Ecto neural progenitor cell (in vitro differentiated cells): ENCODE data around the gene EXOSC7.

Source experiments
- DNase-seq: peaks from one replicate; pipeline ENCODE4 v3.0.0-alpha.2; 2018; ENCODE audit warnings: low spot score

Gene EXOSC7

DNA sequence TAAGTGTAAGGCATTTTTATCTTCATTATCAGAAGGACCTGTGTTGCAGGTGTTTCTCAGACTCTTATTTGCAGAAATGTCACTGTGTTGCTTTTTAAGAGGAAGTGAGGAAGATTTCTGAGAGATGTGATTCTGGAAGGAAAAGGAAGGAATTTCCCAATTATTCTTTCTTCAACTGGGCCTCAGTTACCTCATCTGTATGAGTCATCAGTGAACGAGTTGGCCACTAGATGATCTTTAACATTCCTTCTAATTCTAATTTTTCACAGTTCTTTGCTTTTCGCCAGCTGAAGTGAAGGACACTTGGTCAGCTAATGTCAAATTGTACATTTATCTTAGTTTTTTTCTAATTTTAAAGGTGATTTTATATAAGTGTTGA is 79.0 kb downstream of the EXOSC7 start:
- DNase-seq: no peak

DNA sequence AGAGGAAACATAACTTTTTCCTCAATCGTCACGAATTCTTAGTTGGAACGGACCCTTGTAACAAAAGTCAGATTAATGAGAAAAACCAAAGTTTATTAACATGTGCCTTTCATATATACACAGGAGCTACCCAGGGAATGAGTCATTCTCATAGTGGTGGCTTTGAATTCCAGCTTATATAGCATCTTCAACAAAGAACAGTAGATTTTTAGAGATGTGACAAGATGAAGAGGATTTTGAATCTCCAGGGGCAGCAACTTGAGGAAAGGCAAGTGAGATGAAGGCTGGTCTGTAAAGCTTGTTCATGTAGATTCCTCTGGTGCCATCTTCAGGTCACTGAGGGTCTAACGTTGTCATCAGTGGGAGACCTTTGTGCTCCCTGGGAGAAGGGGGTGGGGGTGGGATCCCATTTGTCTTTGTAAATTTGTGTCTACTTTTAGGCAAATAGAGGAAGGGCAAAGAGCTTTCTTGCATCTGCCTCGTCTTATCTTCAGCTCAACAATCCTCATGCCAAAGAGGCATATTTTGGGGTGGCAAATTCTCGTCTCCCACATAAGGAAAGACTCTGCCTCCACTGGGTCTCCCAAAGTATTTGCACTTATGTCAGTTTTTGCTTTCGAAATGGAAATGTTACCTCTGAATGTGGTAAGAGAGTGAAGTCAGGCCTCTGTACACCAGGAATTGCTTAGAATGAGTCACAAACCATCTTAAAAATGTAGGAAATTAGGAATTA is 79.5 kb downstream of the EXOSC7 start:
- DNase-seq: no peak

DNA sequence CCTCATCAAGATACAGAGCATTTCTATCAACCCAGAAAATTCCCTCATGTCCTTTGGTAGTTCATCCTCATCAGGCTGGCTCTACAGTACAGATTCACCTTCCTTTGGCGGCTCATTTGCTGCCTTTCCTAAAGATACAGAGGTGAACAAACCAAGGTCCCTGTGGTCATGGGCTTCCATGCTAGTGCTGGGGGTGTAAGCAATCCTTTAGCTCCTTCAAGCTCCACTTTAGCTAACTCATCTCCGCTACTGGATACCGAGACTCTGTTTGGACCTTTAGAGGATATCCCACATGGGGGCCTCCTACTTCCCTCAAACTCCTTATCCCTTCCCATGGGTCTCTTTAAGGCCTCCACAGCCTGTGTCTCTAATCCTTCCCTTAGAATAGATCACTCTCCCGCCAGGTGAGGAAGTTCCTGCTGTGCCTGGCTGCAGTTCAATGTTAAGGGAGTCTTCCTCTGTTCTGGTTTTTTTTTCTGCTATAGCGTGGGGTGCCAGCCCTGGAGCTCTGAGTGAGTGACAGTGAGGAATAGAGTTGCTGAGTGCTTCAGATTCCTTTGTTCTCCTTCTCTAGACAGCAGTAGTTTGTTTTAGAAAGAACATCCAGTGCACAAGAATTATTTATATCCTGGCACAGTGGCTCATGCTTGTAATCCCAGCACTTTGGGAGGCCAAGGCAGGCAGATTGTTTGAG is 80.7 kb downstream of the EXOSC7 start:
- DNase-seq: no peak

DNA sequence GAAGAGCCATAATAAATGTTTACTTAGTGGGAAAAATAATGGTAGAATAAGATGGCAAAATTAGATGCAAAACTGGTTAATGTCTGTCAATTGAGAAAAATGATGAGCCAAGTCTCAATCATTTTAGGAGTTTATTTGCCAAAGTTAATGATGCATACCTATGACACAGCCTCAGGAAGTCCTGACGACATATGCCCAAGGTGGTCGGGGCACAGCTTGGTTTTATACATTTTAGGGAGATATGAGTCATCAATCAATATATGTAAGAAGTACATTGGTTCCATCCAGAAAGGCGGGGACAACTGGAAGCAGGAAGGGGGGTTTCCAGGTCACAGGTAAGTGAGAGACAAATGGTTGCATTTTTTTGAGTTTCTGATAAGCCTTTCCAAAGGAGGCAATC is 81.5 kb downstream of the EXOSC7 start:
- DNase-seq: no peak

DNA sequence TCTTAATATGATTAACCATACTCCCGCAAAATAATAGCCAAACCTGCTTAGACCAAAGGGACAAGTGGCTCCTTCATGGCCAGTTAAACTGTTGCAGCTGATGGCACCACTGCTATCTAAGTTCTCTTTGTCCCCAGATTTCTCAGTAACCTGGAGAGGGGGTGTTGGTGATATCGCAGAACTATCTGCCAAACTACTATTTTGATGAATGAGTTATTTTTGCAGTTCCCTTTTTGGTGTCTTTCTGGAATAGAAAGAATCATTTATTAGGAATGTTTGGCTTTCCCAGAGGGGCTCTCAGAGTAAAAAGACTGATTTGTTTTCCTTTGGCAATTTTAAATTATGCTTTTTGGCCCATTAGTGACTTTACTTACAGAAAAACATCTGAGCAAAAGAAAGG is 83.1 kb downstream of the EXOSC7 start:
- no peak for DNase-seq

DNA sequence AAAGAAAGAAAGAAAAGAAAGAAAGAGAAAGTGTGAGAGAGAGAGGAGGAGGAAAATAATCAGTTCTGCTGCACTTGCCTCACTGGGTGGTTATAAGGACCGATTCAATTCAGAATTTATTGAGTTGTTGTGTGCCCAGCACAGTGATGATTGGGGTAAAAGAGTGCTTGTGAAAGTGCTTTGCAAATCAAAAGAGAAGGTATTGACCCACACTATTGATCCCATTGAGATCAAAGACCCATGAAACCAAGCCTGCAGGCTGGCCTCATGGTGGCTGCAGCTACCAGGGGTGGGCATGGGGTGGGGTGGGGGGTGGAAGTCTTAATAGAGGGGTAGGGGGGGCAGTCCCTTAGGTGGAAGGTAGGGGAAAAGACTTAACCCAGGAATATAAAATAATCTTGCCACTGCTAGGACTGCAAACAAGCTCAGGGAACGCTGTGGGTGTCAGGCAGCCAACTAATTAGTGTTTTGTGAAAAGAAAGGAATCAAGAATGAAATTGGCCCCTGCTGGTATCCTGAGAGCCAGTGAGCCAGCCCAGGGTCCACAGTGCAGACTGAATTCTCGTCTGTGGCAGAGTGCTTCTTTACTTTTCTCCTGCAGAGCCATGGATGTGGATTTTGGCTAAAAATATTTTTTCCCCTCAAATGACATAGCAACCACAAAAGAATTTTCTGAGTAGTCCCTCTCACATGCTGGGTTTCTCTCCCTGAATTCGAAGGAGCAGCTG is 84.3 kb downstream of the EXOSC7 start:
- DNase-seq: no peak
